AG09309 (cell line): ENCODE results near the gene ITGA11.

Experiments used
- DNase-seq: peaks from one replicate; pipeline ENCODE4 v3.0.0-alpha.2; 2010; ENCODE audit warnings: low read depth
- H3K4me3 ChIP-seq: 2 replicates; pipeline ENCODE4 v1.5.1; 2011; ENCODE audit warnings: mild to moderate bottlenecking, low read depth, low read length, moderate library complexity; ENCODE audit not compliant: control insufficient read depth
- TF ChIP-seq, protein P1 (sequence below): IDR thresholded peaks from 2 replicates; pipeline ENCODE4 v1.5.1; 2011; ENCODE audit warnings: mild to moderate bottlenecking, low read depth, low read length, inconsistent platforms; ENCODE audit not compliant: insufficient read depth, control insufficient read depth; ENCODE audit errors: missing control alignments

ITGA11 gene

DNA sequence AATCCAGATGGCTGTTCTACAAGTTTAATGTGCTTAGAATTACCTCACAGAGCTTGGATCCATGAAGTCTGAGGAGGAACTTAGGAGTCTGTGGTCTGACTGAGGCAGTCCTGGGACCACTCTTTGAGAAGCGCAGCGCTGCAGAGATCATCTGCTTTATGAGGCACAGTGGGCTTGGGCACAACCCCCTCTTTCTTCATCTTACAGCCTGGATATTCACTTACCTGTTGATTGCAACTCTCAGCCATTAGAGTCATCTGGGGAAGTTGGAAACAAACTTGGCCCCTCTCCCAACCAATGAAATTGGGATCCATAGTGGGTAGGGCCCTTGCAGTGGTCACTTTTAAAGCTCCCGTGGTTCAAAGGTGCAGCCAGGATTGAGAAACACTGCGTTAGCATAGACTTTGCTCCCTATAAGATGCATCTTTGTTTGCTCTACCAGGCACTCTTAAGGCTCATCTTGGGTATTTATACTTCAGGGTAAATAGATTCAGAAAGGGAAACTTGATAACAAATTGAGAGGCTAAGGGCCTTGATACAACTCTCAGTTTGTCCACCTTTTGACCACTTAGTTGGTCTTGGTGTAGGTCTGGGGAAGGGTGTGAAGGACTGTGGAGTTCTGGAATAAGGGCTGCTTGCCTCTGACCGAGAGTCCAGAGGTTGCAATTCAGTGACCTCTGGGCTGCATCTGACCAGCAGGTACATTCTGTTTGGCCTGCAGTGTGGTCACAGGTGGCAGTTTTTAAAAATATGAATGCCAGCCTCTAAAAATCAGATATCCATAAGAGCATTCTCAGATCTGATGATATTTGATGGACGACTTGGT lies 131.6 kb downstream of the ITGA11 start:
- H3K4me3 ChIP-seq, result no peak overlapping the region
- TF ChIP-seq, protein P1, sequence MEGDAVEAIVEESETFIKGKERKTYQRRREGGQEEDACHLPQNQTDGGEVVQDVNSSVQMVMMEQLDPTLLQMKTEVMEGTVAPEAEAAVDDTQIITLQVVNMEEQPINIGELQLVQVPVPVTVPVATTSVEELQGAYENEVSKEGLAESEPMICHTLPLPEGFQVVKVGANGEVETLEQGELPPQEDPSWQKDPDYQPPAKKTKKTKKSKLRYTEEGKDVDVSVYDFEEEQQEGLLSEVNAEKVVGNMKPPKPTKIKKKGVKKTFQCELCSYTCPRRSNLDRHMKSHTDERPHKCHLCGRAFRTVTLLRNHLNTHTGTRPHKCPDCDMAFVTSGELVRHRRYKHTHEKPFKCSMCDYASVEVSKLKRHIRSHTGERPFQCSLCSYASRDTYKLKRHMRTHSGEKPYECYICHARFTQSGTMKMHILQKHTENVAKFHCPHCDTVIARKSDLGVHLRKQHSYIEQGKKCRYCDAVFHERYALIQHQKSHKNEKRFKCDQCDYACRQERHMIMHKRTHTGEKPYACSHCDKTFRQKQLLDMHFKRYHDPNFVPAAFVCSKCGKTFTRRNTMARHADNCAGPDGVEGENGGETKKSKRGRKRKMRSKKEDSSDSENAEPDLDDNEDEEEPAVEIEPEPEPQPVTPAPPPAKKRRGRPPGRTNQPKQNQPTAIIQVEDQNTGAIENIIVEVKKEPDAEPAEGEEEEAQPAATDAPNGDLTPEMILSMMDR, result no peak
- DNase-seq, result no peak

DNA sequence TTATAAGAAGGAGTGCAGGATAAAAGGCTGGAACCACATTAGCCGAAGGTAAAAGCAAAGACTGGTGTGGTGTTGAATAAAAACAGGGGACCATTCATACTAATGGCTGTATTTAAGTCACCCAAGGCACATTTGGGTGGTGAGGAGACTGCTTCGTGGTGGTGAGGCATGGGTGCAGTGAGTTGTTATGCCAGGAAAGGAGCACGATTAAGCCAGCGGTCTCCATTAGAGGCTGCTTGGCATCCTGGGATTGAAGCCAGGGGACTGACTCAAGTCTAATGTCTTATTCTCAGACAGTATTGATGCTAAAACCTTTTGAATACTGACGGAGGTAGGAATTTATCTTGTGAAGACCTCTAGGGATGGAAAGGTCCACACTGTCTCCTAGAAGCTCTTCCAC lies 132.5 kb downstream of the ITGA11 start:
- no peak for DNase-seq
- TF ChIP-seq, protein P1, result no peak
- no peak overlapping the region for H3K4me3 ChIP-seq

- no peak overlapping the region; the same call in 1 of the 2 replicates for H3K4me3 ChIP-seq
- DNase-seq, result no peak
- TF ChIP-seq, protein P1, result no peak
Observed at GRCh38 chr15:68298882-68299381, 133.0 kb downstream of the ITGA11 start.

GRCh38 chr15:68298336-68298735 lies 133.6 kb downstream of the ITGA11 start:
- DNase-seq, result no peak
- no peak overlapping the region for H3K4me3 ChIP-seq
- TF ChIP-seq, protein P1, result no peak

- no peak for DNase-seq
- TF ChIP-seq, protein P1, result no peak
- H3K4me3 ChIP-seq, result no peak overlapping the region
Observed at GRCh38 chr15:68295014-68295805, 136.8 kb downstream of the ITGA11 start.

DNA sequence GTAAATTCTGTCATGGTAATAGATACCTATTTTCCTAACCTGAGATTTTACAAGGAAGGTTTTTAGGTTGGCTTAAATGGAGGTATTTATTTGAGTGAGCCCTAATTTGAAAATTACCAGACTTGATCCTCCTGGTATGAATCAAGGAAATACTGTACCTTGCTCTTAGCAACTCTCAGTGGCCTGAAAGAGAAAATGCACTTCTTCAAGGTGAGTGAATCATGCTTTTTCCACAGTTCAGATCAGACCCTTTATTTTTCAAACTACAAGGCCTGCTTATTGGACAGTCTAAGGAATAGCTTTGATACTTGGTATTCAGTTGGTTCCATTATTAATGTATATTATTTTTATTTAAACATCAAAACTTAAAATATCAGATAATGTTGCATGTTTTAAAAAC lies 139.0 kb downstream of the ITGA11 start:
- TF ChIP-seq, protein P1, result no peak
- no peak for DNase-seq
- H3K4me3 ChIP-seq, result no peak overlapping the region
